OCI-LY3 (cell line): ENCODE results near the gene DOK7.

Experiments
- H2AFZ ChIP-seq: fragments of 200-600, 300-600 bp; shearing (Covaris generic); 2 replicates; pipeline ENCODE4 v1.6.0; 2014; ENCODE audit warnings: antibody characterized with exemption, low read depth, low read length
- H3K27ac ChIP-seq: fragments of 200-600, 300-600 bp; sonication (generic); 2 replicates; pipeline ENCODE4 v1.5.1; 2014; ENCODE audit warnings: mild to moderate bottlenecking, low read length, moderate library complexity, mixed read lengths
- H3K27me3 ChIP-seq: fragments of 200-600, 300-600 bp; sonication (generic); 2 replicates; pipeline ENCODE4 v1.6.1; 2014; ENCODE audit warnings: low read depth, low read length, mixed read lengths
- H3K36me3 ChIP-seq: fragments of 200-600, 300-600 bp; sonication (generic); replicated peaks from 2 replicates; pipeline ENCODE3; 2014; ENCODE audit warnings: low read depth, low read length, mixed read lengths
- H3K4me1 ChIP-seq: fragments of 300-600, 200-600 bp; sonication (generic); 2 replicates; pipeline ENCODE4 v1.6.1; 2014; ENCODE audit warnings: low read length, mixed read lengths
- H3K4me2 ChIP-seq: fragments of 200-600, 300-600 bp; sonication (generic); 2 replicates; pipeline ENCODE4 v1.6.1; 2014; ENCODE audit warnings: low read length, mixed read lengths
- H3K4me3 ChIP-seq: fragments of 300-600, 200-600 bp; sonication (generic); 2 replicates; pipeline ENCODE4 v1.5.1; 2014; ENCODE audit warnings: antibody characterized with exemption, mild to moderate bottlenecking, low read length, moderate library complexity
- H3K79me2 ChIP-seq: fragments of 300-600, 200-600 bp; shearing (Covaris generic); 2 replicates; pipeline ENCODE4 v1.6.1; 2014; ENCODE audit warnings: mild to moderate bottlenecking, low read length, mixed read lengths
- H3K9ac ChIP-seq: fragments of 300-600, 200-600 bp; shearing (Covaris generic); 2 replicates; pipeline ENCODE4 v1.6.0; 2014; ENCODE audit warnings: mild to moderate bottlenecking, low read length, moderate library complexity
- H3K9me3 ChIP-seq: fragments of 200-600, 300-600 bp; shearing (Covaris generic); 2 replicates; pipeline ENCODE4 v1.6.1; 2014; ENCODE audit warnings: low read length, mixed read lengths; ENCODE audit not compliant: insufficient read depth
- H4K20me1 ChIP-seq: fragments of 200-600, 300-600 bp; sonication (generic); 2 replicates; pipeline ENCODE4 v1.6.1; 2016; ENCODE audit warnings: low read length, mixed read lengths; ENCODE audit not compliant: insufficient read depth
- CTCF ChIP-seq: fragments of 200-600, 300-600 bp; sonication (generic); IDR thresholded peaks from 2 replicates; pipeline ENCODE4 v1.5.1; 2014; ENCODE audit warnings: antibody characterized with exemption, low read length, low read depth
- EZH2phosphoT487 ChIP-seq: fragments of 200-600 bp; shearing (Covaris generic); IDR thresholded peaks from 2 replicates; pipeline ENCODE4 v1.6.1; 2018; ENCODE audit warnings: antibody characterized with exemption, mixed run types, low read depth

DOK7 gene

GRCh38 chr4:3443750-3444309, 19.3 kb upstream of the DOK7 start:
- H3K27ac ChIP-seq, result no peak overlapping the region
- H3K79me2 ChIP-seq, result no peaks in the 10 kb centered on the region
- H4K20me1 ChIP-seq, result no peaks in the 10 kb centered on the region
- H3K4me2 ChIP-seq, result peak overlapping the region; percentile 65
- H3K9me3 ChIP-seq, result no peaks in the 10 kb centered on the region
- H3K9ac ChIP-seq, result no peak overlapping the region
- TF ChIP-seq CTCF (no peak), EZH2phosphoT487 (no peak)
- H3K4me3 ChIP-seq, result no peak overlapping the region; the same call in 1 of the 2 replicates
- H2AFZ ChIP-seq, result no peak overlapping the region; the same call in 1 of the 2 replicates
- no peaks in the 10 kb centered on the region for H3K36me3 ChIP-seq
- H3K27me3 ChIP-seq, result no peaks in the 10 kb centered on the region
- H3K4me1 ChIP-seq, result no peaks in the 10 kb centered on the region

- Histone ChIP-seq H2AFZ (no peak overlapping the region), H4K20me1 (no peaks in the 10 kb centered on the region), H3K4me1 (no peaks in the 10 kb centered on the region), H3K9ac (no peak overlapping the region), H3K27ac (no peak overlapping the region), H3K27me3 (no peaks in the 10 kb centered on the region), H3K4me3 (no peak overlapping the region), H3K36me3 (no peaks in the 10 kb centered on the region), H3K79me2 (no peaks in the 10 kb centered on the region), H3K9me3 (no peaks in the 10 kb centered on the region), H3K4me2 (no peak overlapping the region)
- TF ChIP-seq CTCF (no peak), EZH2phosphoT487 (no peak)
These were observed 18.6 kb upstream of the DOK7 start for GRCh38 chr4:3444351-3445110.

- H3K9me3 ChIP-seq, result no peaks in the 10 kb centered on the region
- H4K20me1 ChIP-seq, result no peaks in the 10 kb centered on the region
- no peak overlapping the region for H3K4me3 ChIP-seq
- H3K4me1 ChIP-seq, result no peaks in the 10 kb centered on the region
- H3K36me3 ChIP-seq, result no peaks in the 10 kb centered on the region
- H3K9ac ChIP-seq, result no peak overlapping the region
- TF ChIP-seq CTCF (no peak), EZH2phosphoT487 (no peak)
- H3K79me2 ChIP-seq, result no peaks in the 10 kb centered on the region
- H3K27ac ChIP-seq, result no peak overlapping the region
- no peak overlapping the region for H2AFZ ChIP-seq
- no peak overlapping the region for H3K4me2 ChIP-seq
- H3K27me3 ChIP-seq, result no peaks in the 10 kb centered on the region
These were observed 17.8 kb upstream of the DOK7 start for GRCh38 chr4:3445111-3445820.

- TF ChIP-seq EZH2phosphoT487, result no peak
- TF ChIP-seq CTCF, result no peak
- Histone ChIP-seq H3K9ac (no peak overlapping the region), H4K20me1 (no peaks in the 10 kb centered on the region), H3K27me3 (no peaks in the 10 kb centered on the region), H3K4me2 (no peak overlapping the region), H3K27ac (no peak overlapping the region), H3K36me3 (no peaks in the 10 kb centered on the region), H2AFZ (no peak overlapping the region), H3K79me2 (no peaks in the 10 kb centered on the region), H3K9me3 (no peaks in the 10 kb centered on the region), H3K4me1 (no peaks in the 10 kb centered on the region), H3K4me3 (no peak overlapping the region)
These were observed 17.1 kb upstream of the DOK7 start for GRCh38 chr4:3445829-3446545.
